ENCODE measurements around the gene FARP1. TPM values are rescaled to one million over a fixed set of nuclear protein-coding genes. Genes with fewer than 3 reads are reported as not detected.

The FARP1 gene
- total RNA-seq, 2 donors from 2014 or later: 89.5 to 93.6 TPM

GRCh38 chr13:98429977-98430736 lies 287.3 kb downstream of the FARP1 start:
- WGBS, 2 donors: 68 to 76% methylated on average over 11 of the region's 11 CpGs
- Histone ChIP-seq H3K4me3 (no peak overlapping the region), H3K27ac (peak overlapping the region in 3 of 4 donors; percentile 44 to 61 (median 47)), H3K36me3 (replicated peaks in 1 of 2; ENCODE audit: insufficient read depth in 1 of 2, low read depth in 2 of 2) (no peaks in the 10 kb centered on the region), H3K4me1 (peaks cover 12% of the 10 kb centered on the region), H3K27me3 (no peaks in the 10 kb centered on the region), H3K9me3 (no peaks in the 10 kb centered on the region)
- intact Hi-C loops (cut with DNase I): loop anchor here (10.0 kb wide), 2 partner anchors 285 to 575 kb away; partner anchors contain the start of gene FARP1
- TF ChIP-seq POLR2A (IDR thresholded peaks at IDR 0.05) (no peak), CTCF (IDR thresholded peaks at IDR 0.05) (no peak)
- no peak for ATAC-seq
- no peak for DNase-seq

GRCh38 chr13:98432638-98433037 lies 289.7 kb downstream of the FARP1 start:
- Histone ChIP-seq H3K36me3 (replicated peaks in 1 of 2; ENCODE audit: insufficient read depth in 1 of 2, low read depth in 2 of 2) (peaks cover 0 to 3% of the 10 kb centered on the region in 2 donors), H3K4me3 (no peak overlapping the region), H3K4me1 (peaks cover 12% of the 10 kb centered on the region), H3K27ac (no peak overlapping the region), H3K9me3 (no peaks in the 10 kb centered on the region), H3K27me3 (no peaks in the 10 kb centered on the region)
- TF ChIP-seq POLR2A (IDR thresholded peaks at IDR 0.05) (no peak), CTCF (IDR thresholded peaks at IDR 0.05) (no peak)
- DNase-seq (no peak), ATAC-seq (no peak)
- intact Hi-C loops (cut with DNase I): loop anchor here (10.0 kb wide), 2 partner anchors 288 to 578 kb away; partner anchors contain the start of gene FARP1
- WGBS, 2 donors: 94 to 98% methylated on average over 11 of the region's 11 CpGs

- DNase-seq (no peak), ATAC-seq (no peak)
- TF ChIP-seq POLR2A (IDR thresholded peaks at IDR 0.05) (no peak), CTCF (IDR thresholded peaks at IDR 0.05) (no peak)
- no peak overlapping the region for H3K4me3 ChIP-seq
- peaks cover 0 to 5% of the 10 kb centered on the region in 2 donors for H3K36me3 ChIP-seq (replicated peaks in 1 of 2; ENCODE audit: insufficient read depth in 1 of 2, low read depth in 2 of 2)
- H3K27me3 ChIP-seq: no peaks in the 10 kb centered on the region
- intact Hi-C loops (cut with DNase I): loop anchor here (10.0 kb wide), 2 partner anchors 289 to 579 kb away; partner anchors contain the start of gene FARP1
- no peak overlapping the region for H3K27ac ChIP-seq
- peaks cover 12% of the 10 kb centered on the region for H3K4me1 ChIP-seq
- H3K9me3 ChIP-seq: no peaks in the 10 kb centered on the region
- WGBS, 2 donors: 91 to 94% methylated on average over 10 of the region's 10 CpGs
Measured at GRCh38 chr13:98433654-98434053, 290.8 kb downstream of the FARP1 start.

GRCh38 chr13:98434060-98434459 lies 291.2 kb downstream of the FARP1 start:
- intact Hi-C loops (cut with DNase I): loop anchor here (10.0 kb wide), 2 partner anchors 289 to 579 kb away; partner anchors contain the start of gene FARP1

More at GRCh38 chr13:98434060-98434459, 291.2 kb downstream of the FARP1 start:
- peaks cover 12% of the 10 kb centered on the region for H3K4me1 ChIP-seq
- no peak overlapping the region for H3K4me3 ChIP-seq
- H3K27ac ChIP-seq: no peak overlapping the region
- no peaks in the 10 kb centered on the region for H3K27me3 ChIP-seq
- no peaks in the 10 kb centered on the region for H3K9me3 ChIP-seq
- H3K36me3 ChIP-seq (replicated peaks in 1 of 2; ENCODE audit: insufficient read depth in 1 of 2, low read depth in 2 of 2): peaks cover 0 to 5% of the 10 kb centered on the region in 2 donors
- WGBS, 2 donors: 94% methylated on average over 6 of the region's 6 CpGs
- no peak for TF ChIP-seq POLR2A (IDR thresholded peaks at IDR 0.05)
- no peak for TF ChIP-seq CTCF (IDR thresholded peaks at IDR 0.05)
- ATAC-seq: no peak
- no peak for DNase-seq

Measured in body of pancreas (tissue), 4 donors.